LoVo (cell line): Measurements from ENCODE around the gene NOP56.

ENCODE experiments used
- DNase-seq: peaks from one replicate; pipeline ENCODE4 v3.0.0-alpha.2; 2016; ENCODE audit warnings: low spot score

NOP56 gene

DNA sequence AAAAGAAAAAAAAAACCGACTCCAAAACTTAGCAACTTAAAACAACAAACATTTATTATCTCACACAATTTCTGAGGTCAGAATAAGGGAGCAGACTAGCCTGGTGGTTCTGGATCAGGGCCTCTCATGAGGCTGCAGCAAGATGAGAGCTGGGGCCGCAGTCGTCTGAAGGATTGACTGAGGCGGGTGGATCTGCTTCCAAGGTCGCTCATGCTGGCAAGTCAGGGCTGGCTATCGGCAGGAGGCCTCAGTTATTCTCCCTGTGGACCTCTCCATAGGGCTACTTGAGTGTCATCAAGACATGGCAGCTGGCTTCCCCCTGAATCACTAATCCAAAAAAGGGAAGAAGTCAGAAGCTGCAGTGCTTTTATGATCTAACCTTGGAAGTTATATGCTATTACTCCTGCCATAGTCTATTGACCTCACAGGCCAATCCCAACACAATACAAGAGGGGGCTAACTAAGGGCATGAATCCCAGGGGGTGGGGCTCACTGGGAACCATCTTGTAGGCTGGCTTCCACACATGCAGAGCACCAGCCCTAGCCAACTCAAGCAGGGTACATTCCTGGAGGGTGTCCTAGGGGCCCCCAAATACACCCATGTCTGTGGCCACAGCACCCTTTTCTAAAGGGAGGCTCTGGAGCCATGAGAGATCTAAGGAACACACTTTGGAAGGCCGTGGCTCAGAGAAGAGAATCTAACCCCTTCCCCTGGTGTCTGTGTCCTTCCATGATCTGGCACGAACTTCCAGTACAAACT lies 51.5 kb downstream of the NOP56 start:
- no peak for DNase-seq

DNA sequence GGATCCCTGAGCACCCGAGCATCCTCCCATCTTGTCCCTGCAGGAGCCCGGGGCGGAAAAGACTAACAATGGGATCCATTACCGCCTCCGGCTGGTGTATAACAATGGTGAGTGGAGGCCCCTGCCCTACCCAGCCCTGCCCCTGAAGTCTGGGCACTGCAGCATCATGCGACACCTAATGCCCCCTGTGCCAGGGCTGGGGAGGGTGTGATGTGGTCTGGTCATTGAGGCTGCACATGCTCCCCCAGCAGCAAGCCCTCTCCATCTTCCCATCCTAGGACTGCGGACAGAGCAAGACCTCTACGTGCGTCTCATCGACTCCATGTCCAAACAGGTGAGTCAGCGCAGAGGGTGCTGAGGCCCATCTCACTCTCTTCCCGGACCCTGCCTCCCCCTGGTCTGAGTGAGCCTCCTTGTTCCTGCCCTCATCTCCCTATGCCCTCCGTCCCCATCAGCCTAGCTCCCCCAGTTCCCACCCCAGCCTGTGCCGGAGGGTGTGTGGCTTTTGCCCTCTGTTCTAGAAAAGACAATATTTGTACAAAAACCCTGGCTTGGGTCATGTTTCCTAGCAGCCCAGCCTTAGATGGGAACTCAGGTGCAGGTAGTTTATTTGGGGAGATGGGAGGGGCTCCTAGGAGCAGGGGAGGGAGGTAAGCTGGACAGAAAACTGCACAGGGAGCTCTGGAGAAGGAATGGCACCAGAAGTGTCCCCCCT lies 53.7 kb downstream of the NOP56 start:
- no peak for DNase-seq

DNA sequence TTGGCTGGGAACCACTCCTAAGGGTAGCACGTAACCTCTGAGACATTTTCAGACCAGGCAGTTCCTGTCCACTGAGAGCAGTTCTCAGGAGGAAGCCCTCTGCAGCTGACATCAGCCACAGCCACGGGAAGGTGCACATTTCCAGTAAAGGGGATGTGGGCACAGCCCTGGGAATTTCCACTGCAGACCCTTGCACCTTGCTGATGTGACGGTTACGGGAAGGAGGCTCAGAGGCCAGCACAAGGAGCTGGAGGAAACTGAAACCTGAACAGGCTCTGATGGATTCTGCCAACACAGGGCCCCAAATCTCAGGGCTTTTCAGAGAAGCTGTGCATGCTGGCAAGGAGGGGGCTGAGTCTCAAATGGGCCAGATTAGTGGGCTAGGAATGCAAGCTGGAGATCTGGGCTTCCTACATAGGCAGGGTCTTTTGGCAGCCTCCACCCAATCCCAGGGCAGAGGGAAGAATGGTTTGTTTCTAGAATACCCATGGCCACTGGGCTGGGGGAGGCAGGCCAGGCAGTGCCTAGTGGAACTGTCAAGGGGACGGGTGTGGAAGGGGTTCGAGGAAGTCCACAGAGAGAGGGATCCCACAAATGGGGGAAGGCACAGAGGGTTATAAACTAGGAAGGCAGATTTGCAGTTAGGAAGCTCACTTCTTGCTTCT lies 54.4 kb downstream of the NOP56 start:
- DNase-seq, result no peak

DNA sequence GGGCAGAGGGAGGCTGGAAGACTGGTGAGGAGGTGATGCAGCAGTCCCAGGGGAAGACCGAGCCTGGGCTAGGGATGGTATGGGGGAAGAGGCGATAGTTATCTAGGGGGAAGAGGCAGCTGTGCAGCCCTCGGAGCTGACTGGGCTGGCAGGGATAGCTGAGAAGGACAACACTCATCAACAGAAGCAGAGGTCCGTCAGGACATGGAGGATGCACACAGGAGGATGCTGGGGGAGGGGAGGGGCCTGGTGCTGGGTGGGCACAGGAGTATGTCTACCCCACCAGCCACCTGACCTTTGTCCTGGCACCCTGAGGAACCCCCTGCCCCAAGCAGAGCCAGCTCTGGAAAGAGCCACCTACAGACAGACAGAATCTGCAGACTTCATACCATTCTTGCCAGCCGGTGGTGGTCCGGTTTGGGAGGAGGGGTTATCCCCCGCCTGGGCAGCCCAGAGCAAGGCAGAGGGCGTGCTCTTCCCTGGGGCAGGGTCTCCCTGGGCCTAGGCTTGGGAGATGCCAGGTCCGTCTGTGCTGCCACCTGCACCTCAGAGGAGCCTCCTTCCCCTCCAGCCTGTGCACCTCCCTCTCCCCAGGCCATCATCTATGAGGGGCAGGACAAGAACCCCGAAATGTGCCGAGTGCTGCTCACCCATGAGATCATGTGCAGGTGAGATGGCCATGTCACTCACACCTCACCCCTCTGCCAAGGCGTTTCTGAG lies 55.1 kb downstream of the NOP56 start:
- DNase-seq, result no peak
